Myocyte (in vitro differentiated cells): ENCODE measurements around the gene IQSEC1. TPM values are rescaled to one million over a fixed set of nuclear protein-coding genes. Genes with fewer than 3 reads are reported as not detected.

Experiments
- DNase-seq: peaks from one replicate; pipeline ENCODE4 v3.0.0-alpha.2; 2012; ENCODE audit warnings: low read depth
- total RNA-seq: library from RNA; depleted of rRNA; stranded (reverse); fragments of >200 nt; gene quantifications from 2 replicates; pipeline ENCODE4 v1.2.3, GENCODE V29; 2014

Gene IQSEC1
- total RNA-seq, 1 donor from 2014 or later = 15.6 TPM

GRCh38 chr3:12956316-12956660 lies 116.9 kb downstream of the IQSEC1 start:
- DNase-seq = peak; percentile 70

GRCh38 chr3:12955651-12956315 lies 117.4 kb downstream of the IQSEC1 start:
- DNase-seq = no peak

GRCh38 chr3:12954891-12955650 lies 118.2 kb downstream of the IQSEC1 start:
- peak; percentile 54 for DNase-seq

- no peak for DNase-seq
Observed at GRCh38 chr3:12954180-12954579, 119.0 kb downstream of the IQSEC1 start.

- no peak for DNase-seq
Observed at GRCh38 chr3:12953201-12953995, 119.8 kb downstream of the IQSEC1 start.

- DNase-seq = no peak
Observed at GRCh38 chr3:12952343-12953200, 120.7 kb downstream of the IQSEC1 start.

GRCh38 chr3:12948891-12949711 lies 124.1 kb downstream of the IQSEC1 start:
- DNase-seq = no peak

- DNase-seq = no peak
Observed at GRCh38 chr3:12948371-12948770, 124.9 kb downstream of the IQSEC1 start.

- no peak for DNase-seq
Observed at GRCh38 chr3:12947504-12948369, 125.5 kb downstream of the IQSEC1 start.

GRCh38 chr3:12946649-12947316 lies 126.4 kb downstream of the IQSEC1 start:
- DNase-seq = no peak

GRCh38 chr3:12946251-12946648 lies 127.0 kb downstream of the IQSEC1 start:
- no peak for DNase-seq

- DNase-seq = no peak
Observed at GRCh38 chr3:12944849-12945248, 128.4 kb downstream of the IQSEC1 start.

- DNase-seq = no peak
Observed at GRCh38 chr3:12944413-12944812, 128.8 kb downstream of the IQSEC1 start.

GRCh38 chr3:12943124-12944021 lies 129.9 kb downstream of the IQSEC1 start:
- no peak for DNase-seq

GRCh38 chr3:12941495-12942023 lies 131.7 kb downstream of the IQSEC1 start:
- DNase-seq = no peak

GRCh38 chr3:12940854-12941253 lies 132.4 kb downstream of the IQSEC1 start:
- DNase-seq = no peak

GRCh38 chr3:12939137-12939536 lies 134.1 kb downstream of the IQSEC1 start:
- DNase-seq = no peak
